ENCODE measurements around the gene SYNGR2.

The SYNGR2 gene

DNA sequence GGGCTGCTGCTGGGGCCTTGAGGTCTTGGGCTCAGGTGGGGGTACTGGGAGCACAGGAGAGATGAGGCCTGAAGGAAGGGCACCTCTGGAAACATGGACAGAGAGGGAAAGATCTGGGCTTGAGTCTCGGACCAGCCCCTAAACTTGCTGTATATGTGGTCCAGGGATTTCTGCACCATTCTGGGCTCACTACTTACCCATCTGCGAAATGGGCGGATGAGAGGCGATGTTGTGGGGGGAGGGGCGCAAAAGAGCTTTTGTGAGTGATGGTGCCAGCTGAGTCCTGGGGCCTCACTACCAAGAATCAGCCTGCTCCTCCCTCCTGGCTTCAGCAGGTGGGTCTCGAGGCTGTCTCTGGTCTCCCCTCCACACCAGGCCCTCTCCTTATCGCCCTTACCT lies 21.9 kb upstream of the SYNGR2 start:
- ChIA-PET CTCF (interaction anchor here (1.0 to 1.9 kb wide), 6 partner anchors 8 to 30 kb away, joined by 3 to 6 read pairs (median 4); no protein-coding TSS in a partner anchor), POLR2A (interaction anchor here (0.9 to 1.4 kb wide), 2 partner anchors 18 to 27 kb away, joined by 3 to 4 read pairs; partner anchors contain the start of gene TMC6)
- DNase-seq (ENCODE audit: extremely low spot score): no peak
- TF ChIP-seq, protein P1, sequence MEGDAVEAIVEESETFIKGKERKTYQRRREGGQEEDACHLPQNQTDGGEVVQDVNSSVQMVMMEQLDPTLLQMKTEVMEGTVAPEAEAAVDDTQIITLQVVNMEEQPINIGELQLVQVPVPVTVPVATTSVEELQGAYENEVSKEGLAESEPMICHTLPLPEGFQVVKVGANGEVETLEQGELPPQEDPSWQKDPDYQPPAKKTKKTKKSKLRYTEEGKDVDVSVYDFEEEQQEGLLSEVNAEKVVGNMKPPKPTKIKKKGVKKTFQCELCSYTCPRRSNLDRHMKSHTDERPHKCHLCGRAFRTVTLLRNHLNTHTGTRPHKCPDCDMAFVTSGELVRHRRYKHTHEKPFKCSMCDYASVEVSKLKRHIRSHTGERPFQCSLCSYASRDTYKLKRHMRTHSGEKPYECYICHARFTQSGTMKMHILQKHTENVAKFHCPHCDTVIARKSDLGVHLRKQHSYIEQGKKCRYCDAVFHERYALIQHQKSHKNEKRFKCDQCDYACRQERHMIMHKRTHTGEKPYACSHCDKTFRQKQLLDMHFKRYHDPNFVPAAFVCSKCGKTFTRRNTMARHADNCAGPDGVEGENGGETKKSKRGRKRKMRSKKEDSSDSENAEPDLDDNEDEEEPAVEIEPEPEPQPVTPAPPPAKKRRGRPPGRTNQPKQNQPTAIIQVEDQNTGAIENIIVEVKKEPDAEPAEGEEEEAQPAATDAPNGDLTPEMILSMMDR (IDR thresholded peaks at IDR 0.05; ENCODE audit: control extremely low read depth, extremely low read depth, low read depth, missing control alignments): no peak

- POLR2A ChIA-PET: interaction anchor here (0.9 to 1.4 kb wide), 2 partner anchors 19 to 26 kb away, joined by 3 to 4 read pairs; partner anchors contain the start of gene TMC6
- TF ChIP-seq, protein P1 (IDR thresholded peaks at IDR 0.05; ENCODE audit: control extremely low read depth, extremely low read depth, low read depth, missing control alignments): no peak
- DNase-seq (ENCODE audit: extremely low spot score): no peak
- CTCF ChIA-PET: interaction anchor here (1.0 to 1.9 kb wide), 6 partner anchors 9 to 29 kb away, joined by 3 to 6 read pairs (median 4); no protein-coding TSS in a partner anchor
These were observed 21.5 kb upstream of the SYNGR2 start for GRCh38 chr17:78146881-78147280.

GRCh38 chr17:78147315-78147998 lies 20.9 kb upstream of the SYNGR2 start:
- DNase-seq (ENCODE audit: extremely low spot score): peak; percentile 60
- ChIA-PET POLR2A (interaction anchor here (0.9 to 1.4 kb wide), 2 partner anchors 19 to 26 kb away, joined by 3 to 4 read pairs; partner anchors contain the start of gene TMC6), CTCF (interaction anchor here (1.2 to 2.7 kb wide), 6 partner anchors 9 to 29 kb away, joined by 3 to 11 read pairs (median 5); no protein-coding TSS in a partner anchor)
- TF ChIP-seq, protein P1 (IDR thresholded peaks at IDR 0.05; ENCODE audit: control extremely low read depth, extremely low read depth, low read depth, missing control alignments): no peak

DNA sequence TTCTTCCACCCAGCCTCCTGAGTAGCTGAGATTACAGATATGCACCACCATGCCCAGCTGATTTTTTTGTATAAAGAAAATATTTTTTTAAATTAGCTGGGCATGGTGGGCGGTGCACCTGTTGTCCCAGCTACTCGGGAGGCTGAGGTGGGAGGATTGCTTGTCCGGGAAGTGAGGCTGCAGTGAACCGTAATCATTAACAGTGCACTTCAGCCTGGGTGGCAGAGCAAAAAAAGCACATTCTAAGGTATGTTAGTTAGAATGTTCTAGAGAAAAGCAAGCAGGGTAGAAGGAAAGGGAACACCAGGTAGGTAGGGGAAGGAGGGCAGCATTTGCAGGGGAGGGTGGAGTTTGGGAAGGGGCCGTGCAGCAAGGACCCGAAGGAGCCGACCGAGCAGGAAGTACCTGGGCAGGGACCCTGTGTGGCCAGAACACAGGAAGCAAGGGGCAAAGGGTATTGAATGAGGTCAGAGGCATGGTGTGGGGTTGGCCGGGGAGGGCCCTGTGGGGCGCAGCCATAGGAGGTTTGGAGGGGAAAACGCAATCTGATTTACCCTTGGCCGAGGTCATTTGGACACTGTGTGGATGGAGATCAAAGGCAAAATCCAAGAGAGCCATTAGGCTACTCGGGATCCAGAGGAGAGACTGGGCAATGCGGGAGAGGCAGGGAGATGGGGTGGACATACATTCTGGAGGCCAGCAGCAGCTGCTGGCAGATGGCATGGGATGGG lies 19.9 kb upstream of the SYNGR2 start:
- TF ChIP-seq, protein P1 (IDR thresholded peaks at IDR 0.05; ENCODE audit: control extremely low read depth, extremely low read depth, low read depth, missing control alignments): no peak
- DNase-seq (ENCODE audit: extremely low spot score): no peak
- POLR2A ChIA-PET: interaction anchor here (0.7 to 1.6 kb wide), 2 partner anchors 21 to 53 kb away, joined by 5 to 6 read pairs; no protein-coding TSS in a partner anchor
- CTCF ChIA-PET: interaction anchor here (1.3 to 2.7 kb wide), 3 partner anchors 14 to 28 kb away, joined by 4 to 11 read pairs (median 5); no protein-coding TSS in a partner anchor

- TF ChIP-seq, protein P1 (IDR thresholded peaks at IDR 0.05; ENCODE audit: control extremely low read depth, extremely low read depth, low read depth, missing control alignments): no peak
- DNase-seq (ENCODE audit: extremely low spot score): no peak
- CTCF ChIA-PET: interaction anchor here (0.8 to 3.8 kb wide), 6 partner anchors 8 to 24 kb away, joined by 4 to 14 read pairs (median 11); no protein-coding TSS in a partner anchor
- POLR2A ChIA-PET: interaction anchor here (0.7 to 1.8 kb wide), 3 partner anchors 12 to 203 kb away, joined by 3 to 5 read pairs (median 5); no protein-coding TSS in a partner anchor
These were observed 16.8 kb upstream of the SYNGR2 start for GRCh38 chr17:78151514-78152008.

All from GM10248 (cell line).